Adipose tissue (tissue), 3 donors: ENCODE results near the gene ZNF792. TPM values are rescaled to one million over a fixed set of nuclear protein-coding genes. Genes with fewer than 3 reads are reported as not detected.
A peak's percentile ranks its signal among the peaks of the same experiment; 100 is the strongest.
"Not testable (repeated sequence)": the region's sequence is repeated elsewhere in the genome, so short reads cannot be mapped to it uniquely, and the experiment has no call there.

ENCODE experiments used
- H3K27ac ChIP-seq: one replicate; pipeline ENCODE4 v1.5.1; 2013; ENCODE audit warnings: low read depth, low read length
- WGBS, 3 donors: extraction: QIAGEN DNeasy Blood & Tissue Kit; methylation state at CpG; one replicate each; pipeline ENCODE4 v1.1.7; 2013; 5-methylcytosine and 5-hydroxymethylcytosine counted together
- polyA plus RNA-seq, 3 donors: library from polyadenylated mRNA; stranded (reverse); fragments of 200-250 nt; gene quantifications; one replicate each; pipeline ENCODE4 v1.2.3, GENCODE V29; 2013
- donor health status: healthy with polysubstance abuse.
- donor health status: Bipolar disorder and iron deficiency.
- donor health status: healthy.

The ZNF792 gene
- polyA plus RNA-seq, 3 donors, result 1.5 to 2.7 (median 1.9) TPM

GRCh38 chr19:35000338-35000646 is 36.3 kb upstream of the ZNF792 start:
- 0 to 3% (median 1%) methylated on average over 6 to 36 of the region's 37 CpGs for WGBS, 3 donors
- peak overlapping the region; percentile 93 for H3K27ac ChIP-seq

GRCh38 chr19:34999498-35000337 is 35.7 kb upstream of the ZNF792 start, which contains the start of gene GRAMD1A:
GRAMD1A (plus strand) TSS chr19:35000323; CDS start chr19:35000479, 156 bp downstream.
- peak within 1 kb of the TSS; percentile 93 for H3K27ac ChIP-seq
- 1 to 2% (median 2%) methylated on average over 24 to 40 of the region's 45 CpGs for WGBS, 3 donors

GRCh38 chr19:34998777-34999497 is 34.9 kb upstream of the ZNF792 start:
- H3K27ac ChIP-seq, result peak overlapping the region; percentile 93
- WGBS, 3 donors, result 45 to 47% (median 47%) methylated on average over 13 of the region's 13 CpGs

GRCh38 chr19:34998224-34998623 is 34.2 kb upstream of the ZNF792 start:
- WGBS, 3 donors, result 90 to 91% (median 90%) methylated on average over 7 of the region's 7 CpGs
- not testable (repeated sequence) for H3K27ac ChIP-seq

DNA sequence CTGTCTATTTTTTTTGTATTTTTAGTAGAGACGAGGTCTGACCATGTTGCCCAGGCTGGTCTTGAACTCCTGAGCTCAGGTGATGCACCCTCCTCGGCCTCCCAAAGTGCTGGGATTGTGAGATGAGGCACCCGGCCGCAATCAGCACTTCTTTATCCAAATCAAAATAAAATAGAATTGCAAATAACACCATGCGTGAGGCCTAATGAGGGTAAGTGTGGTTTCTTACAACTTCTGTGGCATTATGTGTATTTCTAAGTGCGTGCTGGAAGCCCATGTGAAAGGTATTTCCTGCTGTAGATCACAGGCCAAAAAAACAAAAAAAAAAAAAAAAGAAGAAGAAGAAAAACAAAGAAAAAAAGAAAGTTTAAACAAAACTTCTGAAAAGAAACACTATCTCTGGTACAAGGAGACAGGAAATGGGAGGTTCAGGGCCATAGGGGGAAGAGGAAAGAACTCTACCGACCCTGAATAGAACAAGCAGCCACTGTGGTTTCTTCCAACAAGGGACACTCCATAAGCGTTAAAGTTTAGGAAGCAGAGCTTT is 33.1 kb upstream of the ZNF792 start:
- 45 to 72% (median 46%) methylated on average over 8 of the region's 8 CpGs for WGBS, 3 donors
- no peak overlapping the region for H3K27ac ChIP-seq

DNA sequence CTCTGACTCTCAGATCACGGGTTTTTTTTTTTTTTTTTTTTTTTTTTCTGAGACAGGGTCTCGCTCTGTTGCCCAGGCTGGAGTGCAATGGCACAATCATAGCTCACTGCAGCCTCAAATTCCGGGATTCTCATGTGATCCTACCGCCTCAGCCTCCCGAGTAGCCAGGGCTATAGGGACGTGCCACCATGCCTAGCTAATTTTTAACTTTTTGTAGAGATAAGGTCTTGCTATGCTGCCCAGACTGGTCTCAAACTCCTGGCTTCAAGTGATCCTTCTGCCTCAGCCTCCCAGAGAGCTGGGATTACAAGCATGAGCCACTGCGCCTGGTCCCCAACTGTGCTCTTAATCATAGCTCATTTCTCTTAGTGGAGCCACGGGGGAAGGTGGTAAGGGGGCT is 31.5 kb upstream of the ZNF792 start:
- no peak overlapping the region for H3K27ac ChIP-seq
- 56 to 92% (median 84%) methylated on average over 7 to 8 of the region's 8 CpGs for WGBS, 3 donors

DNA sequence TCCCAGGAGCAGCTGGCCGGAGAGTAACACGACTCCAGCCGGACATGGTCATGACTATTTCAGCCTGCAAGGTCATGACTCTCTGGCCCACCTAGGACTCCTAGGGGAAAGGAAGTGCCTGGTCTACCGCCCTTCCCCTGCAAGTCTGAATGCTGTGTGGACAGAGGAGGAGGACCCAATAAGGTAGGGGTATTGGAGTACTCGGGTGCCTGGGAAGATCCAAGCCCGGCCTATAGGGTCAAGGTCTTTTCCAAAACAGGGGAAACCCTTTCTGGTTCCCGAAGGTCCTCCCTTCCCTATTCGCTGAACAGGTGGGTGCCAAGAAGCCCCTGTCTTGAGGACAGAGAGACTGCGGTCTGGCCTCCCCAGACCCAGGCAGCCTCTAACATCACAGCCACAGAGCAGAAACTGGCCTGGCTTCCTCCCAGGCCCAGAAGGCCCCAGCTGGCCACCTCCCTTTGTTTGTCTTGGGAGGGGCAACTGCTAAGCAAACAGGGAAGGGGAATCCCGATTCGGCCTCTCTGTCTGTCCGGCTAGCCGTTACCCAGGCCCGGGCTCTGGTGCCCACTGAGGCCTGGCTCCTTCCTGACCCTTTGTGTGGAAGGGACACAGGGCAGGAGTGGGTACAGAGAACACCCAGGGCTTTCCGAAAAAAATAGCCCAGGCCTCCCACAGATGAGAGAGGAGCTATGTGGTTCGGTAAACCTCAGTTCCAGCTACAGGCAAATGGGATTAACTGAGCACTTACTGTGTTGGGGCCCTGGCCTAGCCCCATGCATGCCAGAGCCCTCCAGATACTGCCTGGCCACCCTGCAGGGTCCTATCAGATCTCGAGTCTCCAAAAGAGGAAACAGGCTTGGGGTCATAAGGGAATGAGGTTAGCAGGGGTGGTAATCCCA is 30.9 kb upstream of the ZNF792 start:
- WGBS, 3 donors, result 35 to 72% (median 68%) methylated on average over 17 of the region's 17 CpGs
- H3K27ac ChIP-seq, result no peak overlapping the region

GRCh38 chr19:34994286-34994642 is 30.2 kb upstream of the ZNF792 start:
- 49 to 82% (median 53%) methylated on average over 9 of the region's 9 CpGs for WGBS, 3 donors
- H3K27ac ChIP-seq, result no peak overlapping the region

GRCh38 chr19:34992582-34992981 is 28.6 kb upstream of the ZNF792 start:
- not testable (repeated sequence) for H3K27ac ChIP-seq
- 83 to 90% (median 87%) methylated on average over 7 of the region's 7 CpGs for WGBS, 3 donors

DNA sequence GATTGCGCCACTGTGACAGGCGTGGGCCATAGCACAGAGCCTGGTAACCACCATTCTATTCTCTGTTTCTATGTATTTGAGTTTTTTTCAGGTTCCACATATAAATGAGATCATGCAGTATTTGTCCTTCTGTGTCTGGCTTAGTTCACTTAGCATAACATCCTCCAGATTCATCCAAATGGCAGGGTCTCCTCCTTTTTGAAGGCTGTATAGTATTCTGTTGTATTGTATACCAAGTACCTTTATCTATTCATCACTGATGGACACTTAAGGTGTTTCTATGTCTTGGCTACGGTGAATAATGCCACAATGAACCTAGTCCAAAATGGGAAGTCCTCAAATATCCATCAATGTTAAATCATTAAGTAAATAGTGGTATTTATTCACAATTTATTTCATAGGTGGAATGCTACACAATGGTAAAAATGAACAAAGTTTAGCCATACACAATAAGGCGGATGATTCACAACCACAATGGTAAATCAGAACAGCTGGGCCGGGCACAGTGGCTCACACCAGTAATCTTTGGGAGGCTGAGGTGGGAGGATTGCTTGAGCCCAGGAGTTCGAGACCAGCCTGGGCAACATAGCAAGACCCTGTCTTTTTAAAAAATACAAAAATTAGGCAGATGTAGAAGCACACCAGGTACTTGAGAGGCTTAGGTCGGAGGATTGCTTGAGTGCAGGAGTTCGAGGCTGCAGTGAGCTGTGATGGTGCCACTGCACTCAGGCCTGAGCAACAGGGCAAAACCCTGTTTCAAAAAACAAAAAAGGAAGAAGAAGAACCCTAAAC is 27.7 kb upstream of the ZNF792 start:
- no peak overlapping the region for H3K27ac ChIP-seq
- WGBS, 3 donors, result 88 to 96% (median 91%) methylated on average over 8 of the region's 8 CpGs

DNA sequence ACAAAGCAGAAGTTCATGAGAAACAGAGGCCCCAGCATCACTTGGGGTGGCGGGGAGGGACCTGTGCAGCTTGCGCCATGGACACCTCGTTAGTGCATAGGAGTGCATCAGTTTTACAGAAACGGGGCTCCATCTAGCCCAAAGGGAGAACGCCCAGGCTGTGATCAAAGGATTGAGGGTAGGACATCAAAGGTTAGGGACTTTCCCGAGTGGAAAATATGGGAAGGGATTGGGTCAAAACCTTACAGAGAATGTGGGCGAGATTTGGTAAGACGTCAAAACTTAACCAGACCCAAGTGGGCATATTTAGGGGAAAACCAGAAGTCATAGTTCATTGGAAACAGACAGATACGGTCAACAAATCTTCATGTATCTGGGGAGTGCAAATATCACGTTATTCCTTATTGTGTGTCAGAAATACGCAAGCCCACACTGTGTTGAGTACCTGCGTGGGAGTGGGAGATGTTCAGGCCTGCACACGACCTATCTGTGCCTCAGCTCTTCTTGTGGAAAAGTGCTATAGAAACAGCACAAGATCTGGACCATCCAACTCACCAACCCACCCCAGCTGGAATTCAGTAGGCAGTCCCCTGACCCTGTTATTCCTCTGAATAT is 26.7 kb upstream of the ZNF792 start:
- 80 to 91% (median 84%) methylated on average over 13 of the region's 13 CpGs for WGBS, 3 donors
- H3K27ac ChIP-seq, result no peak overlapping the region

- no peak overlapping the region for H3K27ac ChIP-seq
- WGBS, 3 donors, result 65 to 83% (median 67%) methylated on average over 6 of the region's 6 CpGs
These were observed 25.3 kb upstream of the ZNF792 start for GRCh38 chr19:34989298-34989697.

GRCh38 chr19:34988119-34988518 is 24.1 kb upstream of the ZNF792 start:
- H3K27ac ChIP-seq, result no peak overlapping the region
- WGBS, 3 donors, result 92 to 100% (median 100%) methylated on average over 1 of the region's 1 CpG

DNA sequence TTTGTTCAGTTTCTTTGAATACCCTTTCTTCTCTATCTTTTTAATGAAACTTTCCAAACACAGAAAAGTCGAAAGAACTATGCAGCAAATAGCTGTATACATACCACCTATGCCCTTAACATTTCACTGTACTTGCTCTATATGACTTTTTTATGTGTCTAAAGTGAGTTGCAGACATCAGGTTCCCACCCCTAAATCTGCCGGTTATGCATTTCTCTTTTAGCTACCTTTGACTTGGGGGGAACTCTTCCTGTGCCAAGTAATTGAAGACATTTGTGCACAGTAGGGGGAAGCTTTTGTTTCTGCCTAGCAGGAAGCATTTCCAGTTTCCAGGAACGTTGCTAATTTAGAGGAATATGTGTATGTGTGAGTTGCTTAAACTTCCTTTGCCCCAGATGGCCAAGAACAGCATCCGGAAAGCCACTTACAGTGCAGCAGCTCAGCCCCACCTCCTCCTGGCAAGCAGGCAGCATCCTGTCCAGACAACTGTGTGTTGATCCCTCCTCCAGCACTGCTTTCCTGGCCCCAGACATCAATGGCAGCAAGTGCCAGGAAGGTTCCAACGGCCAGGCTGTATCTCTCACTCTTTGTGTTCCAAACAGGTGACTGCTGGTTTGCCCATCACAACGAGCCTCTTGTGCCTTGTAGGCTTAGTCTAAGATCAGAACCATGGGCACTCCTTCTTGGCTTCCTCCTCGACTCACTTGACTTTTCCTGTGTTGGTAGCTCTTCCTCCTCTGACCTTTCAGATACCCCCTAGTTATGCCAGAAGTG is 21.4 kb upstream of the ZNF792 start:
- WGBS, 3 donors, result 13 to 23% (median 14%) methylated on average over 7 of the region's 7 CpGs
- H3K27ac ChIP-seq, result no peak overlapping the region

GRCh38 chr19:34984287-34984686 is 20.3 kb upstream of the ZNF792 start:
- H3K27ac ChIP-seq, result no peak overlapping the region
- 92 to 96% (median 93%) methylated on average over 3 of the region's 3 CpGs for WGBS, 3 donors

GRCh38 chr19:34983786-34984185 is 19.8 kb upstream of the ZNF792 start:
- H3K27ac ChIP-seq, result no peak overlapping the region
- WGBS, 3 donors, result 90 to 94% (median 91%) methylated on average over 4 of the region's 4 CpGs

DNA sequence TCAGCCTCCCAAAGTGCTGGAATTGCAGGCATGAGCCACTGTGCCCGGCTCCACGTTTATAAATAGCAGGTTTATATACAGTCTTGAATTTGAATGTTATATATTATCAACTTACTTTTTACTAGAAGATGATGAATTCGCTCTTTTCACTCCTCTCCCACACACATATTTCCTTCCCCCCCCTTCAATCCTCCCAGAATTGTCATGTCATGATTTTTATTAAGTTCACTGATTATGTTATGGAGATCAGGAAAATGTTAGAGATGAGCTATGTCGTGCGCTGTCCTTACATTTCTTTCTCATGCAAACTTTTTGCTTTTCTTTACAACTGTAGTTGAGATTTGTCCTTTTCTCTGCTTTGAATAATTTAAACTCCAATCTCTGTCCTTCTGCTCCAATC is 18.2 kb upstream of the ZNF792 start:
- WGBS, 3 donors, result 66 to 80% (median 73%) methylated on average over 5 of the region's 5 CpGs
- no peak overlapping the region for H3K27ac ChIP-seq
